Kidney capillary endothelial cell (primary cell): ENCODE measurements around the gene GFI1B.
A peak's percentile ranks its signal among the peaks of the same experiment; 100 is the strongest.
"Not testable (repeated sequence)": the region's sequence is repeated elsewhere in the genome, so short reads cannot be mapped to it uniquely, and the experiment has no call there.

Source experiments
- DNase-seq: peaks from one replicate; pipeline ENCODE4 v3.0.0-alpha.2; 2018; ENCODE audit warnings: low spot score

The GFI1B gene

DNA sequence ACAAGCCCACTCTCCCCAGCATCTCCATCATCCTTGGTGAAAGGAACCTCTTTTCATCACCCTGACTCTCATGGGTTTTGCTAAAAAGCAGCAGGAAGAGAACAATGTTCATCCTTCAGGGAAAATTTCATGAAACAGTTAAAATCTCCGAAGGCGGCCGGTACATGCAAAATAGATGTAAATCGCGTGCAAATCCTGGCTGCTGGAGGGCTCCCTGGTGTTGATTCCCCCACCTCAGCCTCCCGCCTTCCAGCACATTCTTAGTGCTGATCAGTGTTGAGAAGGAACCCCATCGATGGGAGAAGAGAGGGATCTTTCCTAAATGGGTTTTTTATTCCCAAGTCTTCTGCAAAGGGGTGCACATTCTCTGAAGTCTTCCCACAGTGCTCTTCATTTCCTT is 8.7 kb upstream of the GFI1B start:
- DNase-seq = no peak

DNA sequence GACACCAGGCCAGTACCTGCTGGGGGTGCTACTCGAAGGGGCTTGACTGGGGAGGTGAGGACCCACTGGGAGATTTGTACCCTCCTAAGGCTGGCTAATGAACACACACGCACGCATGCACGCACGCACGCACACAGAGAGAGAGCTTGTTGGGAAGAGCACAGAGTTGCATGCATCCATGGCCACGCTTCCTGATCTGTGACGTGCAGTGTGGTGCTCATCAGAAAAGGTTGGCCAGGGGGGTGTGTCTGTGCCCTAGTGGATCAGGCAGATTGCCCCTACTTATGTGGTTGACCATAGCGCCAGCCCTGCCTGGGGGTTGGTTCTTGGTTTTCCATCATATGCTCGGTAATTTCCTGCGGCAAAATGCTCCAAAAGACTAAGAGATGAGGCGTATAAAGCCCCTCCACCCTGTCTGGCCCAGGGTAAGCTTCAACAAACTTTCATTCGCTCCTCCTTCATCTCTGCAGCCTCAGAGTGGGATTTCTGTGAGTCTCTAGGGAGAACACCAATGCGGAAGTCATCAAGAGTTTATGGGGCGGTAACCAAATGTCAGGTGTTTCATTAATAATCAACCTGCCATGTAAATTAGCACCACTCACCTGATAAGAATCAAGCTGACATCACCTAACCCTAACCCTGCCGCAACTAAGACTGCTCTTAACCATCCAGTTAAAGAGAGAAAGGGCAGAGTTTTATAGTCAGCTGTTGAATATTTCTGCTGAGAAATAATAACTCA is 8.0 kb upstream of the GFI1B start:
- DNase-seq = no peak

GRCh38 chr9:132973166-132973565 is 5.3 kb upstream of the GFI1B start:
- DNase-seq = no peak

GRCh38 chr9:132973713-132974112 is 4.8 kb upstream of the GFI1B start:
- peak; percentile 10 for DNase-seq

DNA sequence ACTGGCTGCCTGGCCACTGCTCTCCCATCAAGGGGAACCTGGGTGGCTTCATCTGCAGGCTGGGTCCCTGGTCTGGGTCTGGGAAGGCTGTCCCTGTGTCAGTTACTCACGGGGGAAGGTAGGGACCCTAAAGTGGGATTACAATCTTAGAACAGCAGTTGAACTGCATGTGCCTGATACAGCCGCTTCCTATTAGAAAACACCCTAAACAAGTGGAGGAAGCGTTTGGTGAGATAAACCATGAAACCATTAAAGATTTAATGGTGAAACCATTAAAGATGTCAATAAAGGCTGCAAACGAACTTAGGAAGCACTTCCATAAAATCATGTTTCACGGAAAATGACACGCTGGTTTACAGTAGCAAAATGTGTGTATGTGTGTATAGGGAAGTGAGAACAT is 2.5 kb upstream of the GFI1B start:
- DNase-seq = no peak

- DNase-seq = no peak
These were observed 1.9 kb upstream of the GFI1B start for GRCh38 chr9:132976571-132976970.

DNA sequence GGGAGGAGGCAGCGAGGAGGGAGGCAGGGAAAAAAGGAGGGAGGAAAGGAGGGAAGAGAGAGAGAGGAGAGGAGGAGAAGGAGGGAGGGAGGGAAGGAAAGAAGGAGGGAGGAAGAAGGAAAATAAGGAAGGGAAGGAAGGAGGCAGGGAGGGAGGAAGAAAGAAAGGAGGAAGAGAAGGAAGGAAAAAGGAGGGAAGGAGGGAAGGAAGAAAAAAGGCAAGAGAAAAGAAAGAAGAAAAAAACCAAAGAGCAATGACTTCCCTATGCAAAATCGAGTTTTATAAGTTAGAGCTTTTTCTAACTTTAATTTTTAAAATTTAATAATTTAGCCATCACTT is 413 bp upstream of the GFI1B start:
- no peak for DNase-seq

DNA sequence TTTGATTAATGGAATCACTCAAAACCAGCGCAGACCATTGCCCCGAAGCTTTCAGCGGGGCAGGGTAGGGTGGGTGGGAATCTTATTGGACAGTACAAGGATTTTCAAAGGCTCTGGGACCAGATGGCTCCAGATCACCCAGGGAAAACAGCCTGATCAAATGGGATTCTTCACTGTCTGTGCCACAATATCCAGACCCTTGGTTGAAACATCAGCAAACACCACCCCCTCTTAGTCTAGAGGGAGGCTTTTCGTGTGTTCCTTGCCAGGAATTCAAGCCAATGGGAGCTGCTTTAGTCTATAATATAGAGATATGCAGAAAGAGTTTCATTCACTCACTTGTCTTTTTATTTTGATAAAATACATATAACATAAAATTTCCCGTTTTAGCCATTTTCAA is 1.7 kb downstream of the GFI1B start:
- DNase-seq = no peak

DNA sequence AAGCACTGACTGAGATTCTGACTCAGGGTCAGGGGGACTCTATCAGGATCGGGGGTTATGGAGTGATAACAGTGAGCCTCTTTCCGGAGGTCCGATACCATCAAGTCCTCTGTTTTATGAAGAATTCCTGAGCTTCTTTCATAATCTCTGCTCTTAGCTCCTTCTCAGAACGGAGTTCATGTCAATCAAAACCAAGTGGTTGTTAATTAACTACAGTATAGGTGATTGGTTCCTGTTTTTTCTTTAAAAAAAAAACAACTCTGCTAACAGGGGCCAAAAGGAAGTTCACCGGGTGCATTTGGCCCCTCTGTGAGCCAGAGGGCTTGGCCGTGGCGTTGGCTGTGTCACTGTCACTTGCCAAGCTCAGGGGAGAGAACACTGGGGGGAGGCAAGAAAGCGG is 4.0 kb downstream of the GFI1B start:
- no peak for DNase-seq

DNA sequence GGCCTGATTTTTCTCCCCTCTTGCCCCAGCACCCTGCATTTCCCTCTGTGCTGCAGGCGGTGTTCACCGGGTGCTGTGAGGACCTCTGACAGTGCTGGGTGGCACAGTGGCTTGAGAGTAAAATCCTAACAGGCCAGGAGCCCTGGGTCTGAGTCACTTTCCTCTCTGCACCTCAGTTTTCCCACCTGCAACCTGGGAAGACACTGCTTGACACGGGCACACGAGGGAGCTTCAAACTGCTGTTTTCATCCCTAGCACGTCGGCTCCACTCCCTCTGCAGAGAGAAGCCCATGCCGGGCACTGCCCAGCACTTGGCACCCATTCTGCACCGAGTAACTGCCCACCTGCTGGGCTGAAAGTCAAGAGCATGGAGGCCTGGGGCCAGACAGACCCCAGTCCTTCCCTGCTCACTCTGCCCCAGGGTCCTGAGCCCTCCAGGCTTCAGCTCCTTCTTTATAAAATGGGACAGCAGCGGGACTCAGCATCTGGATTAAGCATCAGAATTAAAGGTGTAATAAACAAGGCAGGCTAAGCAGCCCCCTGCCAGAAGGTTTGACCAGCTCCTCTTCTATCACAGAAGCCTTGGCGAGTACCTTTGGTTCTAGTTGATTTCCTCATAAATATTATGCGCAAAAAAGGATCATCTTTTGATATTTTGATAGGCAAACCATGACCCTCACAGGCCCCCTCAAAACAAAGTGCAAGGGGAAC is 5.2 kb downstream of the GFI1B start:
- no peak for DNase-seq

GRCh38 chr9:132984202-132985070 is 5.9 kb downstream of the GFI1B start:
- DNase-seq = no peak

DNA sequence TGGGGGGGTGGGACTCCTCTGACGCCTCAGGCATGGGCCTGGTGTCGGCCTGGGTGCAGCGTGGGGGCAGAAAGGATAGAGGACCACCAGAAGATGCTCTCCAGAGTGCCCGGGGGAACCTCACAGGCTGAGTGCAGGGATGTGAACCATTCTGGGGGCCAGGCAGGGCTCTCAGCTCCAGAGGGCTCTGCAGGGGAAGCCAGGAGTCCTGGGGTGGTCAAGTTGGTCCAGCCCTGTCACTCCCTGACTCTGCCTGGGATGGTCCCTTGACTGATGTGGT is 6.5 kb downstream of the GFI1B start:
- no peak for DNase-seq

GRCh38 chr9:132985489-132985888 is 7.0 kb downstream of the GFI1B start:
- no peak for DNase-seq

GRCh38 chr9:132986114-132986513 is 7.6 kb downstream of the GFI1B start:
- DNase-seq = no peak

DNA sequence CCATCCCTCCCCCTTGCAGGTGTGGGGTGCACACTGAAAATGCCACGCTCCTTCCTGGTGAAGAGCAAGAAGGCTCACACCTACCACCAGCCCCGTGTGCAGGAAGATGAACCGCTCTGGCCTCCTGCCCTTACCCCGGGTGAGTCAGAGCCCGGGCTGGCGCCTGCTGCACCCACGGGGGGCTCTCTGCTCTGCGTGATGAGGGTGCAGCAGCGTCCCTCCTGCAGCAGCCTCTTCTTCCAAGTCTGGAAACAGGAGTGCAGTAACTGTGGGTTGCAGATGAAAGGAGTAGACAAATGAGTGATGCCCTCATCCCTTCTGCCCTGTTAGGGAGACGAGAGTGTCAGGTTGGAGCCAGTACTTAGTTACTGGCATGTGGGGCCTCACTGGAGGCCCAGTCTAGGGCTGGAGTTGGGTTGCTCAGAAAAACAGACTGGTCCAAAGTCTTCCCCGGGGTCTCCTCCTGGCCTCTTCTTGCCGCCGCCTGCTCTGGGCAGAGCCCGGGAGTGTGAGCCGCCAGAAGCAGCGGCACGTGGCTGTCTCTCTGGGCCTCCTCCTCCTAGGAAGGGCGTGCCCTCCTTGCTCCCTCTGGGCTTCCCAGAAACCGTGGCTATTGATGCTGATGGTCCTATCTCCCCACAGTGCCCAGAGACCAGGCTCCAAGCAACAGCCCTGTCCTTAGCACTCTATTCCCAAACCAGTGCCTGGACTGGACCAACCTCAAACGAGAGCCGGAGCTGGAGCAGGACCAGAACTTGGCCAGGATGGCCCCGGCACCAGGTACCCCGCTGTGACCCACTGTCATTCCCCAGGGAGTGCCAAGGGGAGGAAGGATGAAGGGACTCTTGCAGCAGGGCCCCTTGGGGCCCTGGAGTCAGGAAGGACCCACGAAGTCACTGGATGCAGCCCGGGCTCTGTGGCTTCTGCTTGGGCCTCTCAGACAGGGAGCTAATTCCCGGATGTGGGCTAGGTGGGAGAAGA is 8.4 kb downstream of the GFI1B start:
- DNase-seq = no peak

DNA sequence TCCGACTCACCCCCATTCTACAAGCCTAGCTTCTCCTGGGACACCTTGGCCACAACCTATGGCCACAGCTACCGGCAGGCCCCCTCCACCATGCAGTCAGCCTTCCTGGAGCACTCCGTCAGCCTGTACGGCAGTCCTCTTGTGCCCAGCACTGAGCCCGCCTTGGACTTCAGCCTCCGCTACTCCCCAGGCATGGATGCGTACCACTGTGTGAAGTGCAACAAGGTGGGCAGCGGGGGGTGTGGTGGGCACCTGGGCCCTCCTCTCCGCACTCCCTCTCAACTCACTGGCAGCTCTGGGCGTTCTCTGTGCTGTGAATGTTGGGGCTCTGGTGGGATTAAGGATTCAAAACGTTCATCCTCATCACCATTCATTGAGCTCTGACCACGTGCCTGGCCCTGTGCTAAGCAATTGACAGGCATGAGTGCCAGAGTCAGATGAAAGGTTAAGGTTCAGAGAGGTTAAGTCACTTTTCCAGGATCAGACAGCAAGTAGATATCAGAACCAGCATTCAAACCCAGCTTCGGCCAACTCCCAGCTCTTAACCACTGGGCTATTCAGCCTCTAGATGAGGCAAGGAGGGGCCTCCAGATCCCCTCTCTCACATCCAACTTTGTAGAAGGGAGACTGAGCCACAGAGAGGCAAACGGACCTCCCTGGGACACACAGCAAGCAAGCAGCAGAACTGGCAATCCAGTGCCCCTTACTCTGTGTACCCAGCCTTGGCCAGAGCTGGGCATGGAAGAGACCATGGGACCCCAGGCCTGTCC is 9.9 kb downstream of the GFI1B start:
- no peak for DNase-seq

- DNase-seq = no peak
These were observed 10.5 kb downstream of the GFI1B start for GRCh38 chr9:132989014-132989310.

DNA sequence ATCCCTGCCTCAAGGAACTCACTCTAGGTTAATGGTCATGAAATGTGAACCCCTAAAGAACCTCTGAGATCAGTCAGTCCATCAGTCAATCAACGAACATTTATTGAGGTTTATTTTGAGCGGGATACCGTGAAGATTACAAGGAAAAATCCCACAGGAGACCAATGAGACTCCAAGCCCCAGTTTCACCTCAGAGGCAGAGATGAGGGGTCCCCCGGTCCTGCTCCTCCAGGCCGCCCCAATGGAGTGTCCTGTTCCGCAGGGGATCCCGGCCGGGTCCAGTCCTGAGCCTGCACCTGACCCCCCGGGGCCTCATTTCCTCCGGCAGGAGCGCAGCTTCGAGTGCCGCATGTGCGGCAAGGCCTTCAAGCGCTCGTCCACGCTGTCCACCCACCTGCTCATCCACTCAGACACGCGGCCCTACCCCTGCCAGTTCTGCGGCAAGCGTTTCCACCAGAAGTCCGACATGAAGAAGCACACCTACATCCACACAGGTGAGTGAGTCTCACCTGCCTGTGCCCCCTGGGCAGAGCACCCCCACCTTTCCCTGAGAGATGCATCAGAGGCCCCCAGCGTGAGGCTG is 11.0 kb downstream of the GFI1B start:
- DNase-seq = no peak

GRCh38 chr9:132989998-132990557 is 11.6 kb downstream of the GFI1B start:
- not testable (repeated sequence) for DNase-seq

DNA sequence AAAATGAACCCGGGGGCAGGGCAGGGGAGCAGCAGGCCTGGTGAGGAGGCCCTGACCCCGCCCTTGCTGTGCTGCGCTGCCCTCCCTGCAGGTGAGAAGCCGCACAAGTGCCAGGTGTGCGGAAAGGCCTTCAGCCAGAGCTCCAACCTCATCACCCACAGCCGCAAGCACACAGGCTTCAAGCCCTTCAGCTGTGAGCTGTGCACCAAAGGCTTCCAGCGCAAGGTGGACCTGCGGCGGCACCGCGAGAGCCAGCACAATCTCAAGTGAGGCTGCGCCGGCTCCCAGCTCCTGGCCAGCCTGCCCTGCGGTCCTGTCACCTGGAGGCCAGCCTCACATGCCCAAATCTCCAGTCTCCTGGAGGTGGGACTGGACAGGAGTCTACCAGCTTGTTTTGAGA is 12.3 kb downstream of the GFI1B start:
- no peak for DNase-seq
